ENCODE results near the gene KCNJ1.

Gene KCNJ1

GRCh38 chr11:128840137-128840536 lies 27.0 kb downstream of the KCNJ1 start:
- TF ChIP-seq, protein P1, sequence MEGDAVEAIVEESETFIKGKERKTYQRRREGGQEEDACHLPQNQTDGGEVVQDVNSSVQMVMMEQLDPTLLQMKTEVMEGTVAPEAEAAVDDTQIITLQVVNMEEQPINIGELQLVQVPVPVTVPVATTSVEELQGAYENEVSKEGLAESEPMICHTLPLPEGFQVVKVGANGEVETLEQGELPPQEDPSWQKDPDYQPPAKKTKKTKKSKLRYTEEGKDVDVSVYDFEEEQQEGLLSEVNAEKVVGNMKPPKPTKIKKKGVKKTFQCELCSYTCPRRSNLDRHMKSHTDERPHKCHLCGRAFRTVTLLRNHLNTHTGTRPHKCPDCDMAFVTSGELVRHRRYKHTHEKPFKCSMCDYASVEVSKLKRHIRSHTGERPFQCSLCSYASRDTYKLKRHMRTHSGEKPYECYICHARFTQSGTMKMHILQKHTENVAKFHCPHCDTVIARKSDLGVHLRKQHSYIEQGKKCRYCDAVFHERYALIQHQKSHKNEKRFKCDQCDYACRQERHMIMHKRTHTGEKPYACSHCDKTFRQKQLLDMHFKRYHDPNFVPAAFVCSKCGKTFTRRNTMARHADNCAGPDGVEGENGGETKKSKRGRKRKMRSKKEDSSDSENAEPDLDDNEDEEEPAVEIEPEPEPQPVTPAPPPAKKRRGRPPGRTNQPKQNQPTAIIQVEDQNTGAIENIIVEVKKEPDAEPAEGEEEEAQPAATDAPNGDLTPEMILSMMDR (IDR thresholded peaks at IDR 0.05; ENCODE audit: low read depth, low read length): no peak
- H3K4me3 ChIP-seq (ENCODE audit: low read depth, low read length): no peak overlapping the region

DNA sequence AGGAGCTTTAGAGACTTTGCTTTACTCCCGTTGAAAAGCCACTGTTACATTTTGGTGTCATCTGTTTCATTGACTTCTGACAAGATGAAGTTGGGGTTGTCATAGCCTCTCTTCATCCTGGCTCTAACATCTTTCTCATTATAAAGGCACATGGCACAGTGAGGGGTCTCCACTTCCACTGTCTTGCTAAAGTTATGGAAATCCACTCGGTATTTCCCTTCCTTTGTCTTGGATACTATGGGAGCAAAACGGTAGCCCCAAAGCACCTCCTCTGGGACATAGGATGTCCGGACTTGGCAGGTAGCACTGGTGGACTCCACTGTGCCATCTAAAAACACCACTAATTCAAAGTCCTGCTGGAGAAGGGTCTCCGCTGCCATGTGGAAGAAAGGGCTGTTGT lies 28.0 kb downstream of the KCNJ1 start:
- H3K4me3 ChIP-seq (ENCODE audit: low read depth, low read length): no peak overlapping the region
- TF ChIP-seq, protein P1 (IDR thresholded peaks at IDR 0.05; ENCODE audit: low read depth, low read length): no peak

- TF ChIP-seq, protein P1 (IDR thresholded peaks at IDR 0.05; ENCODE audit: low read depth, low read length): no peak
- H3K4me3 ChIP-seq (ENCODE audit: low read depth, low read length): no peak overlapping the region
Observed at GRCh38 chr11:128837627-128838026, 29.5 kb downstream of the KCNJ1 start.

DNA sequence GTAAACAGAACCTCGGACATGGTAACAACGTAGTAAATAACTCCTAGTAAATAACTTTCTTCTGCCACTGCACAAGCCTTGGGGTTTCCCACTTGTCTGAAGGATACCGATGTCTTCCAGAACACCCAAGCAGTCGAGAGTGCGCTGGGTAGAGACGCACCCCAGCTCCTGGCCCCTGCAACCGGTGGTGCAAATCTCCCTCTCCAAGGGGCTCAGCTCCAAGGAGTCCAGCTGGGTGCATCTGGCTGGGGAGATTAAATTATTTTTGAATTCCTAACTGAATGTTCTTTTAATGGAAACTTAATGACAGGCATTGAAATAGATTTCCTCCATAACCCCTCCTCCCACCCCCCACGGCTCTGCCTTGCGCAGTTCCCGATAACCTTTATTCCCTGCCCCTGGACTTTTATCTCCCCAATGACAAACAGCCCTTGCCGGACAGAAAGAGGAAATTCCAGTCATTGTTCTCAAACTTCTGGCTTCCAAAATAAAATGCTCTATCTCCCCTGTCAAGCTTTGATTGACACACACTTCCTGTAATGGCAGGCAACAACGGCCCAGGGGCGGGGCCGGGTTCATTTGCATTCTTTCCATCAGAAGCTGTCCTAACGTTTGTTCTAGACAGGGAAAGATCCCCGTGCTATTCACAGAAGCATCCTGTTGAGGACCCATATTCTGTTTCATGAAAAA lies 31.2 kb downstream of the KCNJ1 start:
- TF ChIP-seq, protein P1 (IDR thresholded peaks at IDR 0.05; ENCODE audit: low read depth, low read length): no peak
- H3K4me3 ChIP-seq (ENCODE audit: low read depth, low read length): no peak overlapping the region

GRCh38 chr11:128834157-128834556 lies 32.9 kb downstream of the KCNJ1 start:
- TF ChIP-seq, protein P1 (IDR thresholded peaks at IDR 0.05; ENCODE audit: low read depth, low read length): no peak
- H3K4me3 ChIP-seq (ENCODE audit: low read depth, low read length): no peak overlapping the region

- TF ChIP-seq, protein P1 (IDR thresholded peaks at IDR 0.05; ENCODE audit: low read depth, low read length): no peak
- H3K4me3 ChIP-seq (ENCODE audit: low read depth, low read length): no peak overlapping the region
Observed at GRCh38 chr11:128832121-128832497, 35.0 kb downstream of the KCNJ1 start.

DNA sequence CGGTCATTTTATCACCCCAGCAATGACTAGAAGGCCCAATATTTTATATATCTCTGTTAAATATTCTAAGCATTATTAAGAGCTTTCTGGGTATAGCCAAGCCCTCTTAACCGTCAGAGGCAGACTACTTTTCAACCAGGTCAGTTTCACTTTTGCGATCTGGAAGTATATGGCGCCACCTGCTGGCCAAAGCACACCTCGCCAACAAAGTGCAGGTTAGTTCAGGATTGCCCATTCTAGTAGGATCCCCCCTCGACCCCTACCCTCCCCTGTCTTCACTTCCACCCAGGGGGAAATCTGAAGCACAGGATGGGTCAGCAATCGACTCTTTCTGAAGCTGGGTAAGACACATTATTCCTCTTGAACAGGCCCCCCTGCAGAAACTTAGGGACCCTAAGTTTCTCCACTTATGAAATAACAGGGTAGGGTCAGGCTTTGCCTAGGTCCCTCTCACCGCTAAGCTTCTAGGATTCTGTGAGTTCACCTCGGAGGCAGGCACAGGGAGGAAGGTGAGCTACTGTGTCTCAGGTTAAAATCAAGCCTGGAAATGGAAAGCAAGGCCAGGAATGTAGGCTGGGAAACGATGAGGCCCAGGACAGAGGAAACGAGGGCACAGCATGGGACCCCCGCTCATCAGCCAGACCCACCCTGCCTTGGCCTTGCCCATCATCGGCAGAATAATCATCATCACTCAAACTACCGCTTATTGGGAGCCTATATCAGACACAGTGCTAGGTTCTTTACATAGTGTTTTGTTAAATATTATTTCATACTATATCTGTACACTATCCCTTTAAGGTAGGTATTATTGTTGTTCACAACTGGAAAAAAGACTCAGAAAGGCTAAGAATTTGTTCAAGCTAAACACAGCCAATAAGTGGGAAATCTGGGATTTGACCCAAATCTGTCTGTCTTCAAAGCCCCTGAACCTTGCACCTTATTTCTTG lies 35.6 kb downstream of the KCNJ1 start:
- no peak overlapping the region for H3K4me3 ChIP-seq (ENCODE audit: low read depth, low read length)
- TF ChIP-seq, protein P1 (IDR thresholded peaks at IDR 0.05; ENCODE audit: low read depth, low read length): peak; percentile 69
